HEK293 (cell line): ENCODE results near the gene POLR2E.

ENCODE experiments used
- CTCF ChIA-PET: fragments of 350-600 bp; formaldehyde crosslinking; extraction: SDS; loops from one replicate; lab custom pipeline; 2021; ENCODE audit warnings: antibody characterized with exemption; lab: Yijun Ruan, JAX
- POLR2A ChIA-PET: fragments of 300-600 bp; formaldehyde crosslinking; extraction: SDS; loops from one replicate; lab custom pipeline; 2020; ENCODE audit warnings: antibody characterized with exemption, inconsistent platforms; lab: Yijun Ruan, JAX
- H3K27ac ChIP-seq: fragments of 200-500 bp; sonication (Bioruptor generic); 2 replicates; pipeline ENCODE4 v1.5.1; 2014; ENCODE audit warnings: low read depth, low read length, control low read depth, inconsistent platforms; ENCODE audit errors: extremely low read depth
- H3K36me3 ChIP-seq, 2 experiments: fragments of 200-500 bp in 1 of 2; sonication (Bioruptor generic) in 1 of 2; 1 replicate in 1 of 2; 2 replicates in 1 of 2; pipeline ENCODE4 v1.5.1; 2014 to 2017; ENCODE audit warnings: inconsistent platforms in 2 of 2, low read length in 2 of 2; ENCODE audit not compliant: control insufficient read depth in 2 of 2, insufficient read depth in 1 of 2
- H3K4me1 ChIP-seq: fragments of 200-500 bp; sonication (Bioruptor generic); 2 replicates; pipeline ENCODE4 v1.5.1; 2014; ENCODE audit warnings: mild to moderate bottlenecking, low read length, inconsistent platforms; ENCODE audit not compliant: control insufficient read depth, insufficient read depth
- H3K4me3 ChIP-seq: 2 replicates; pipeline ENCODE4 v1.5.1; 2011; ENCODE audit warnings: low read depth, mild to moderate bottlenecking, control low read depth, low read length, moderate library complexity
- H3K9me3 ChIP-seq: fragments of 200-500 bp; sonication (Bioruptor generic); 2 replicates; pipeline ENCODE4 v1.5.1; 2014; ENCODE audit warnings: low read depth, low read length, inconsistent platforms; ENCODE audit not compliant: control insufficient read depth, insufficient read depth
- ATF2 ChIP-seq: fragments of 450-650 bp; formaldehyde crosslinking; IDR thresholded peaks from 2 replicates; pipeline ENCODE4 v1.5.1; 2016; ENCODE audit warnings: missing biosample characterization, missing genetic modification characterization, low read depth
- CTCF ChIP-seq: fragments of 450-650 bp; formaldehyde crosslinking; IDR thresholded peaks from 2 replicates; pipeline ENCODE4 v1.5.1; 2016; ENCODE audit warnings: missing biosample characterization, missing genetic modification characterization
- GLIS2 ChIP-seq: fragments of 450-650 bp; formaldehyde crosslinking; IDR thresholded peaks from 2 replicates; pipeline ENCODE4 v1.5.1; 2016; ENCODE audit warnings: missing biosample characterization, missing genetic modification characterization
- HOXA7 ChIP-seq: sonication (generic); formaldehyde crosslinking; IDR thresholded peaks from 2 replicates; pipeline ENCODE4 v1.8.1; 2022; ENCODE audit warnings: missing genetic modification reagents, borderline replicate concordance
- KLF7 ChIP-seq: fragments of 450-650 bp; formaldehyde crosslinking; IDR thresholded peaks from 2 replicates; pipeline ENCODE4 v1.5.1; 2016; ENCODE audit warnings: missing biosample characterization, missing genetic modification characterization, borderline replicate concordance
- KLF8 ChIP-seq: fragments of 450-650 bp; formaldehyde crosslinking; IDR thresholded peaks from 2 replicates; pipeline ENCODE4 v1.5.1; 2016; ENCODE audit warnings: missing biosample characterization, missing genetic modification characterization
- REST ChIP-seq: fragments of 450-650 bp; formaldehyde crosslinking; IDR thresholded peaks from 2 replicates; pipeline ENCODE4 v1.5.1; 2016; ENCODE audit warnings: missing biosample characterization, missing genetic modification characterization
- SETDB1 ChIP-seq: IDR thresholded peaks from one replicate; pipeline ENCODE4 v1.6.1; 2017; ENCODE audit warnings: mild to moderate bottlenecking, low read length, moderate library complexity, mixed read lengths; ENCODE audit not compliant: insufficient read length
- SP3 ChIP-seq: fragments of 450-650 bp; formaldehyde crosslinking; IDR thresholded peaks from 2 replicates; pipeline ENCODE4 v1.5.1; 2016; ENCODE audit warnings: missing biosample characterization, missing genetic modification characterization
- ZBTB17 ChIP-seq: fragments of 450-650 bp; formaldehyde crosslinking; IDR thresholded peaks from 2 replicates; pipeline ENCODE4 v1.5.1; 2016; ENCODE audit warnings: missing biosample characterization, missing genetic modification characterization
- ZBTB26 ChIP-seq: fragments of 450-650 bp; formaldehyde crosslinking; optimal IDR thresholded peaks from 2 replicates; pipeline ENCODE3; 2016; ENCODE audit warnings: missing biosample characterization, mild to moderate bottlenecking, missing genetic modification characterization
- ZBTB48 ChIP-seq: fragments of 450-650 bp; formaldehyde crosslinking; IDR thresholded peaks from 2 replicates; pipeline ENCODE4 v1.5.1; 2016; ENCODE audit warnings: missing biosample characterization, missing genetic modification characterization
- ZIC2 ChIP-seq: fragments of 450-650 bp; formaldehyde crosslinking; IDR thresholded peaks from 2 replicates; pipeline ENCODE4 v1.5.1; 2016; ENCODE audit warnings: missing biosample characterization, missing genetic modification characterization
- ZNF169 ChIP-seq: fragments of 450-650 bp; formaldehyde crosslinking; IDR thresholded peaks from 2 replicates; pipeline ENCODE4 v1.5.1; 2016; ENCODE audit warnings: missing biosample characterization, missing genetic modification characterization
- ZNF175 ChIP-seq: fragments of 450-650 bp; formaldehyde crosslinking; IDR thresholded peaks from 2 replicates; pipeline ENCODE4 v1.5.1; 2016; ENCODE audit warnings: missing biosample characterization, missing genetic modification characterization
- ZNF239 ChIP-seq: fragments of 450-650 bp; formaldehyde crosslinking; IDR thresholded peaks from 2 replicates; pipeline ENCODE4 v1.5.1; 2016; ENCODE audit warnings: missing biosample characterization, missing genetic modification characterization
- ZNF416 ChIP-seq: fragments of 450-650 bp; formaldehyde crosslinking; IDR thresholded peaks from 2 replicates; pipeline ENCODE4 v1.5.1; 2016; ENCODE audit warnings: missing biosample characterization, missing genetic modification characterization
- ZNF423 ChIP-seq: fragments of 450-650 bp; formaldehyde crosslinking; IDR thresholded peaks from 2 replicates; pipeline ENCODE4 v1.5.1; 2016; ENCODE audit warnings: missing biosample characterization, missing genetic modification characterization
- ZNF449 ChIP-seq: fragments of 450-650 bp; formaldehyde crosslinking; IDR thresholded peaks from 2 replicates; pipeline ENCODE4 v1.5.1; 2017; ENCODE audit warnings: missing biosample characterization, mild to moderate bottlenecking, missing genetic modification characterization, moderate library complexity
- ZNF521 ChIP-seq: fragments of 450-650 bp; formaldehyde crosslinking; IDR thresholded peaks from 2 replicates; pipeline ENCODE4 v1.5.1; 2017; ENCODE audit warnings: missing biosample characterization, mild to moderate bottlenecking, missing genetic modification characterization
- ZNF529 ChIP-seq: fragments of 450-650 bp; formaldehyde crosslinking; IDR thresholded peaks from 2 replicates; pipeline ENCODE4 v1.5.1; 2017; ENCODE audit warnings: missing genetic modification characterization, missing biosample characterization; ENCODE audit not compliant: insufficient replicate concordance
- ZNF561 ChIP-seq: fragments of 450-650 bp; IDR thresholded peaks from 2 replicates; pipeline ENCODE4 v1.5.1; 2018; ENCODE audit warnings: missing biosample characterization, missing genetic modification characterization, borderline replicate concordance
- ZNF600 ChIP-seq: fragments of 450-650 bp; formaldehyde crosslinking; IDR thresholded peaks from 2 replicates; pipeline ENCODE4 v1.5.1; 2016; ENCODE audit warnings: missing biosample characterization, missing genetic modification characterization
- ZNF621 ChIP-seq: fragments of 450-650 bp; formaldehyde crosslinking; IDR thresholded peaks from 2 replicates; pipeline ENCODE4 v1.5.1; 2017; ENCODE audit warnings: missing biosample characterization, missing genetic modification characterization
- TF ChIP-seq, protein P1 (sequence below): fragments of 450-650 bp; formaldehyde crosslinking; IDR thresholded peaks from 2 replicates; pipeline ENCODE4 v1.5.1; 2016; ENCODE audit warnings: missing biosample characterization, missing genetic modification characterization

POLR2E gene

GRCh38 chr19:1064661-1065605 is 30.2 kb downstream of the POLR2E start:
- CTCF ChIA-PET = interaction anchor here (0.6 to 2.1 kb wide), 8 partner anchors 10 to 48 kb away, joined by 3 to 11 read pairs (median 4); partner anchors contain the start of genes CNN2 and RNU6-2
- Histone ChIP-seq H3K27ac (no peak overlapping the region), H3K9me3 (no peaks in the 10 kb centered on the region), H3K4me1 (peaks cover 2% of the 10 kb centered on the region; the same call in 1 of the 2 replicates), H3K36me3 (peaks cover 0 to 3% of the 10 kb centered on the region in 2 experiments; a peak in 2 of 3 replicates), H3K4me3 (no peak overlapping the region)
- POLR2A ChIA-PET = interaction anchor here (0.6 to 1.2 kb wide), 6 partner anchors 10 to 39 kb away, joined by 3 to 4 read pairs (median 3); partner anchors contain the start of genes ABCA7 and CNN2
- TF ChIP-seq SP3 (peak; percentile 52; the same call in 1 of the 2 replicates), ZBTB17 (no peak), KLF8 (peak; percentile 66; the same call in 1 of the 2 replicates), ZBTB26 (tag by site-specific recombination) (peak; percentile 89), ZNF416 (tag by site-specific recombination) (no peak), CTCF (tag by site-specific recombination) (peak; percentile 94), KLF7 (0 out of 2 replicates have a peak, but pooled peaks have one; percentile 29), ZNF449 (tag by site-specific recombination) (0 out of 2 replicates have a peak, but pooled peaks have one; percentile 15), ZNF239 (tag by site-specific recombination) (no peak), REST (no peak), ZNF529 (tag by site-specific recombination) (no peak), ZNF561 (tag by site-specific recombination) (peak; percentile 68; the same call in 1 of the 2 replicates), HOXA7 (CRISPR knock-in tag) (no peak), ZBTB48 (peak; percentile 59; the same call in 1 of the 2 replicates), ZIC2 (tag by site-specific recombination) (peak; percentile 94), GLIS2 (no peak), ZNF600 (tag by site-specific recombination) (peak; percentile 62), ZNF169 (no peak), ZNF175 (tag by site-specific recombination) (no peak), ZNF423 (tag by site-specific recombination) (no peak), ZNF621 (no peak), SETDB1 (no peak), ZNF521 (tag by site-specific recombination) (no peak), ATF2 (tag by site-specific recombination) (no peak)
- TF ChIP-seq, protein P1, sequence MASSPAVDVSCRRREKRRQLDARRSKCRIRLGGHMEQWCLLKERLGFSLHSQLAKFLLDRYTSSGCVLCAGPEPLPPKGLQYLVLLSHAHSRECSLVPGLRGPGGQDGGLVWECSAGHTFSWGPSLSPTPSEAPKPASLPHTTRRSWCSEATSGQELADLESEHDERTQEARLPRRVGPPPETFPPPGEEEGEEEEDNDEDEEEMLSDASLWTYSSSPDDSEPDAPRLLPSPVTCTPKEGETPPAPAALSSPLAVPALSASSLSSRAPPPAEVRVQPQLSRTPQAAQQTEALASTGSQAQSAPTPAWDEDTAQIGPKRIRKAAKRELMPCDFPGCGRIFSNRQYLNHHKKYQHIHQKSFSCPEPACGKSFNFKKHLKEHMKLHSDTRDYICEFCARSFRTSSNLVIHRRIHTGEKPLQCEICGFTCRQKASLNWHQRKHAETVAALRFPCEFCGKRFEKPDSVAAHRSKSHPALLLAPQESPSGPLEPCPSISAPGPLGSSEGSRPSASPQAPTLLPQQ (tag by site-specific recombination) = peak; percentile 79
